MM.1S (cell line): ENCODE data around the gene ERC2.

ENCODE experiments used
- DNase-seq: peaks from one replicate; pipeline ENCODE4 v3.0.0-alpha.2; 2015
- H2AFZ ChIP-seq: fragments of 300-600 bp; sonication (generic); 2 replicates; pipeline ENCODE4 v1.6.0; 2016; ENCODE audit warnings: antibody characterized with exemption, low read length
- H3F3A ChIP-seq: fragments of 300-600 bp; sonication (generic); 2 replicates; pipeline ENCODE4 v1.6.1; 2016; ENCODE audit warnings: mild to moderate bottlenecking, antibody characterized with exemption, low read length, moderate library complexity, mixed read lengths; ENCODE audit not compliant: insufficient read depth
- H3K27ac ChIP-seq: fragments of 300-600 bp; sonication (generic); 2 replicates; pipeline ENCODE4 v1.5.1; 2016; ENCODE audit warnings: mild to moderate bottlenecking, low read length
- H3K27me3 ChIP-seq: fragments of 300-600 bp; sonication (generic); replicated peaks from 2 replicates; pipeline ENCODE4 v1.6.0; 2016; ENCODE audit warnings: low read length; ENCODE audit not compliant: insufficient read depth
- H3K36me3 ChIP-seq: fragments of 300-600 bp; sonication (generic); replicated peaks from 2 replicates; pipeline ENCODE4 v1.6.1; 2016; ENCODE audit warnings: mild to moderate bottlenecking, low read length, mixed read lengths; ENCODE audit not compliant: insufficient read depth
- H3K4me1 ChIP-seq: fragments of 300-600 bp; sonication (generic); 2 replicates; pipeline ENCODE4 v1.6.1; 2016; ENCODE audit warnings: low read length, mixed read lengths
- H3K4me2 ChIP-seq: fragments of 300-600 bp; sonication (generic); 2 replicates; pipeline ENCODE4 v1.6.0; 2016; ENCODE audit warnings: low read depth, low read length
- H3K4me3 ChIP-seq: fragments of 300-600 bp; sonication (generic); 2 replicates; pipeline ENCODE4 v1.5.1; 2016; ENCODE audit warnings: low read length, mixed read lengths
- H3K79me2 ChIP-seq: fragments of 300-600 bp; sonication (generic); 2 replicates; pipeline ENCODE4 v1.6.1; 2016; ENCODE audit warnings: mixed run types, low read length, mixed read lengths
- H3K9ac ChIP-seq: fragments of 300-600 bp; sonication (generic); 2 replicates; pipeline ENCODE4 v1.6.1; 2016; ENCODE audit warnings: low read length, mixed read lengths
- H3K9me2 ChIP-seq: fragments of 300-600 bp; sonication (generic); replicated peaks from 2 replicates; pipeline ENCODE4 v1.6.1; 2016; ENCODE audit warnings: mild to moderate bottlenecking, low read length, mixed read lengths; ENCODE audit not compliant: insufficient read depth
- H3K9me3 ChIP-seq: fragments of 300-600 bp; sonication (generic); replicated peaks from 2 replicates; pipeline ENCODE4 v1.6.1; 2016; ENCODE audit warnings: mild to moderate bottlenecking, low read length, mixed read lengths; ENCODE audit not compliant: insufficient read depth
- H4K20me1 ChIP-seq: fragments of 300-600 bp; sonication (generic); 2 replicates; pipeline ENCODE4 v1.6.1; 2016; ENCODE audit warnings: mild to moderate bottlenecking, low read length, moderate library complexity, mixed read lengths; ENCODE audit not compliant: insufficient read depth
- EZH2 ChIP-seq: fragments of 300-600 bp; sonication (generic); optimal IDR thresholded peaks from 2 replicates; pipeline ENCODE3; 2017; ENCODE audit warnings: low read depth, mild to moderate bottlenecking, antibody characterized with exemption, low read length, mixed read lengths
- EZH2phosphoT487 ChIP-seq: fragments of 300-600 bp; sonication (generic); IDR thresholded peaks from 2 replicates; pipeline ENCODE4 v1.6.1; 2018; ENCODE audit warnings: antibody characterized with exemption, low read length
- TF ChIP-seq, protein P1 (sequence below): fragments of 300-600 bp; sonication (generic); IDR thresholded peaks from 2 replicates; pipeline ENCODE4 v1.5.1; 2016; ENCODE audit warnings: antibody characterized with exemption, low read length, mixed read lengths

Gene ERC2

DNA sequence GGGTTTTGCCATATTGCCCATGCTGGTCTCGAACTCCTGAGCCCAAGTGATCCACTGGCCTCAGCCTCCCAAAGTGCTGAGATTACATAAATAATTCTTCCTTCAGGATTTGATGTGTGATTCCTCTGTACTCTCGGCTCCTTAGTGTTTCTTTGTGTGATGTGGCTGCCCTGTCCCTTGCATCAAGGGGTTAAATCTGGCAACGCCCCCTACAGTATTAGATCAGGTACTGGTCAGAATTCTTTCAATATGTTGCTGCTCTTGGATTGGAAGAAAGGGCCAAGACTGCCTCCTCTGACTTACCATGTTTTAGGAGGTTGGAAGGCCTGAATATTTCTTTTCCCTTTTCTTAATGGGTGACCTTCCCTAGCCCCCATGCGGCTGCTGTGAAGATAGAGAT lies 590.6 kb downstream of the ERC2 start:
- Histone ChIP-seq H3F3A (no peaks in the 10 kb centered on the region), H3K4me3 (no peak overlapping the region), H3K79me2 (no peaks in the 10 kb centered on the region), H3K27me3 (no peaks in the 10 kb centered on the region), H3K4me2 (no peak overlapping the region), H2AFZ (no peak overlapping the region), H3K9ac (no peak overlapping the region), H3K36me3 (no peaks in the 10 kb centered on the region), H3K4me1 (no peaks in the 10 kb centered on the region), H3K9me2 (no peaks in the 10 kb centered on the region), H3K27ac (no peak overlapping the region), H3K9me3 (no peaks in the 10 kb centered on the region), H4K20me1 (no peaks in the 10 kb centered on the region)
- no peak for DNase-seq
- no peak for TF ChIP-seq EZH2phosphoT487
- TF ChIP-seq, protein P1, sequence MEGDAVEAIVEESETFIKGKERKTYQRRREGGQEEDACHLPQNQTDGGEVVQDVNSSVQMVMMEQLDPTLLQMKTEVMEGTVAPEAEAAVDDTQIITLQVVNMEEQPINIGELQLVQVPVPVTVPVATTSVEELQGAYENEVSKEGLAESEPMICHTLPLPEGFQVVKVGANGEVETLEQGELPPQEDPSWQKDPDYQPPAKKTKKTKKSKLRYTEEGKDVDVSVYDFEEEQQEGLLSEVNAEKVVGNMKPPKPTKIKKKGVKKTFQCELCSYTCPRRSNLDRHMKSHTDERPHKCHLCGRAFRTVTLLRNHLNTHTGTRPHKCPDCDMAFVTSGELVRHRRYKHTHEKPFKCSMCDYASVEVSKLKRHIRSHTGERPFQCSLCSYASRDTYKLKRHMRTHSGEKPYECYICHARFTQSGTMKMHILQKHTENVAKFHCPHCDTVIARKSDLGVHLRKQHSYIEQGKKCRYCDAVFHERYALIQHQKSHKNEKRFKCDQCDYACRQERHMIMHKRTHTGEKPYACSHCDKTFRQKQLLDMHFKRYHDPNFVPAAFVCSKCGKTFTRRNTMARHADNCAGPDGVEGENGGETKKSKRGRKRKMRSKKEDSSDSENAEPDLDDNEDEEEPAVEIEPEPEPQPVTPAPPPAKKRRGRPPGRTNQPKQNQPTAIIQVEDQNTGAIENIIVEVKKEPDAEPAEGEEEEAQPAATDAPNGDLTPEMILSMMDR: no peak
- TF ChIP-seq EZH2: no peak

DNA sequence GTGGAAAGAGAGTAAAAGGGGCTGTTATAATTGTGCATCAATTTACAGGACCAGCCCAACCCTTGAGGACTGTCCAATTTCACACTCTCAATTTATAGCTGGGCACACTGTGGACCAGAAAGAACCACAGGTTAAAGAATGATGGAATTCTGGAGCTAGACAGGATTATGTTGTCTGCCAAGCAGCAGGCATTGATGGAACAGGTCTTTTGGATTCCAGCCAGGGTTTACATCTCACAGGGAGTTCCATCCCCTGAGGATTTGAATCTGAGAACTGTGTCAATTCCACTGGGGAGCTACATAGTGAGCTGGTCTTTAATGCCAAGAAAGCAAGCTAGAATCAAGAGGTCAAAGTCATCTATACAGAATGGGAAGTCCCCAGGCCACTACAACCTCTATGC lies 591.7 kb downstream of the ERC2 start:
- DNase-seq: no peak
- Histone ChIP-seq H2AFZ (no peak overlapping the region), H3K4me1 (no peaks in the 10 kb centered on the region), H3K9me2 (no peaks in the 10 kb centered on the region), H3K79me2 (no peaks in the 10 kb centered on the region), H3K9me3 (no peaks in the 10 kb centered on the region), H3K27me3 (no peaks in the 10 kb centered on the region), H3K4me3 (no peak overlapping the region), H3K9ac (no peak overlapping the region), H3K27ac (no peak overlapping the region), H4K20me1 (no peaks in the 10 kb centered on the region), H3F3A (no peaks in the 10 kb centered on the region), H3K4me2 (no peak overlapping the region), H3K36me3 (no peaks in the 10 kb centered on the region)
- TF ChIP-seq EZH2 (no peak), EZH2phosphoT487 (no peak)
- TF ChIP-seq, protein P1: no peak

DNA sequence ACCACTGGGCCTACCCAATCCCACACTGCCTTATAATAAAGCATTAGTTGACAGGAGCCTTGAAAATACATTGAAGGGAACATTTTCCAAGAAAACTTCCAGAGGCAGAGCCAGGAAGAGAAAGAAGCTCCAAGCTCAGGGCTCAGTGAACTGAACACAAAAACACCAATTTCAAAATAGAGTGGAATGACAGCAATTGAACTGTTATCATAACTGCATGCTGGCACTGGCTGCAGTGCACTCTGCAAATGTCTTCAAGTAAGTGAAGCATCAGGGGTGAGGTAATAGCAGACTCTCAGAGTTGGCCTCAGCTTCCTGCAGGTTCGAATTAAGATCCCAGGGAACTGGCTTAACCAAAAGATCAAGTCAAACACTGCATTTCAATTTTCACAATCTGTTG lies 593.2 kb downstream of the ERC2 start:
- TF ChIP-seq EZH2 (no peak), EZH2phosphoT487 (no peak)
- TF ChIP-seq, protein P1: no peak
- Histone ChIP-seq H4K20me1 (no peaks in the 10 kb centered on the region), H3K27me3 (no peaks in the 10 kb centered on the region), H3K79me2 (no peaks in the 10 kb centered on the region), H2AFZ (no peak overlapping the region), H3K9me3 (no peaks in the 10 kb centered on the region), H3K9ac (no peak overlapping the region), H3K27ac (no peak overlapping the region), H3K9me2 (no peaks in the 10 kb centered on the region), H3K4me3 (no peak overlapping the region), H3K36me3 (no peaks in the 10 kb centered on the region), H3K4me1 (no peaks in the 10 kb centered on the region), H3F3A (no peaks in the 10 kb centered on the region), H3K4me2 (no peak overlapping the region)
- no peak for DNase-seq
